Panc1 (cell line): ENCODE data around the gene CASR. TPM values are rescaled to one million over a fixed set of nuclear protein-coding genes. Genes with fewer than 3 reads are reported as not detected.

Experiments
- ATAC-seq: fragments of 200-7000 bp; cut with Tn5 transposase; 2 replicates; pipeline ENCODE4 v1.9.1; 2020; ENCODE audit warnings: mild to moderate bottlenecking, moderate library complexity
- BruUV-seq: library from RNA; stranded (reverse); fragments of 400-500 nt; replicated peaks from 2 replicates; lab custom pipeline; 2021; lab: Mats Ljungman, UMichigan
- CTCF ChIA-PET: fragments of 300-600 bp; sonication (Branson Sonifier 250); formaldehyde crosslinking; loops from one replicate; lab custom pipeline; 2022; ENCODE audit warnings: antibody characterized with exemption; lab: Charles Lee
- POLR2A ChIA-PET: fragments of 300-600 bp; sonication (Branson Sonifier 250); formaldehyde crosslinking; loops from one replicate; lab custom pipeline; 2022; ENCODE audit warnings: antibody characterized with exemption; lab: Charles Lee
- DNase-seq: peaks from one replicate; pipeline ENCODE4 v3.0.0-alpha.2; 2010; ENCODE audit warnings: low read depth, low spot score
- H3K27ac ChIP-seq: 2 replicates; pipeline ENCODE4 v1.5.1; 2011; ENCODE audit warnings: mild to moderate bottlenecking, low read length, inconsistent platforms
- H3K27me3 ChIP-seq: fragments of 200-500 bp; sonication (Bioruptor generic); 2 replicates; pipeline ENCODE4 v1.6.0; 2014; ENCODE audit warnings: low read length, inconsistent platforms; ENCODE audit not compliant: control insufficient read depth, insufficient read depth
- H3K36me3 ChIP-seq: fragments of 200-500 bp; sonication (Bioruptor generic); 2 replicates; pipeline ENCODE4 v1.5.1; 2014; ENCODE audit warnings: inconsistent platforms, mild to moderate bottlenecking, low read length, moderate library complexity; ENCODE audit not compliant: control insufficient read depth, insufficient read depth
- H3K4me1 ChIP-seq: 2 replicates; pipeline ENCODE4 v1.5.1; 2011; ENCODE audit warnings: inconsistent platforms, mild to moderate bottlenecking, low read length, moderate library complexity; ENCODE audit not compliant: control insufficient read depth, insufficient read depth
- H3K4me3 ChIP-seq, 2 experiments: 2 replicates each; pipeline ENCODE4 v1.5.1; 2011 to 2012; ENCODE audit warnings: low read depth in 2 of 2, low read length in 2 of 2, mild to moderate bottlenecking in 2 of 2, inconsistent platforms in 1 of 2, moderate library complexity in 1 of 2
- H3K9me3 ChIP-seq: fragments of 200-500 bp; sonication (Bioruptor generic); 2 replicates; pipeline ENCODE4 v1.5.1; 2014; ENCODE audit warnings: low read depth, mild to moderate bottlenecking, inconsistent platforms, low read length, moderate library complexity; ENCODE audit not compliant: control insufficient read depth, insufficient read depth
- CTCF ChIP-seq: fragments of 450-650 bp; IDR thresholded peaks from 2 replicates; pipeline ENCODE4 v1.5.1; 2017; ENCODE audit warnings: mild to moderate bottlenecking
- POLR2AphosphoS5 ChIP-seq: IDR thresholded peaks from 2 replicates; pipeline ENCODE4 v1.6.1; 2012; ENCODE audit warnings: mild to moderate bottlenecking, low read depth, low read length, moderate library complexity
- REST ChIP-seq, 2 experiments: IDR thresholded peaks; 2 replicates each; pipeline ENCODE4 v1.6.1; 2011 to 2012; ENCODE audit warnings: low read depth in 2 of 2, control low read depth in 1 of 2, low read length in 1 of 2, mild to moderate bottlenecking in 1 of 2, moderate library complexity in 1 of 2; ENCODE audit not compliant: insufficient read depth in 1 of 2
- SIN3A ChIP-seq: IDR thresholded peaks from 2 replicates; pipeline ENCODE4 v1.6.1; 2012; ENCODE audit warnings: low read depth, mild to moderate bottlenecking, low read length, moderate library complexity, borderline replicate concordance; ENCODE audit not compliant: insufficient read depth
- TCF7L2 ChIP-seq: IDR thresholded peaks from 2 replicates; pipeline ENCODE4 v1.6.1; 2011; ENCODE audit warnings: mild to moderate bottlenecking, low read depth, low read length, inconsistent platforms
- in situ Hi-C: cut with HindIII; loops from 2 replicates; pipeline ENCODE4 v1.10.0; 2016; ENCODE audit warnings: low sequenced_read_pairs, low pct_unique_long_range_greater_than_20kb
- intact Hi-C: fragments of 100-400 bp; cut with micrococcal nuclease; formaldehyde crosslinking; loops from one replicate; pipeline ENCODE4 v1.10.0; 2022; ENCODE audit not compliant: unreplicated experiment
- total RNA-seq: library from RNA; stranded (reverse); gene quantifications from one replicate; pipeline ENCODE4 v1.2.1, GENCODE V29; 2021; ENCODE audit not compliant: unreplicated experiment

CASR gene
- total RNA-seq, 1 experiment from 2014 or later = not detected

- intact Hi-C loops (loop anchor here (10.0 kb wide), 1 partner anchor 753 kb away; the partner anchor contains the start of gene POLQ), in situ Hi-C loops (no loop called here)
These were observed 114.8 kb downstream of the CASR start for GRCh38 chr3:122298239-122298638.

GRCh38 chr3:122299215-122299614 is 115.7 kb downstream of the CASR start:
- Histone ChIP-seq H3K4me3 (no peak overlapping the region), H3K27me3 (no peaks in the 10 kb centered on the region), H3K36me3 (no peaks in the 10 kb centered on the region), H3K4me1 (no peaks in the 10 kb centered on the region), H3K27ac (no peak overlapping the region), H3K9me3 (no peaks in the 10 kb centered on the region)
- DNase-seq = no peak
- in situ Hi-C loops = no loop called here
- CTCF ChIA-PET = no interaction called here
- POLR2A ChIA-PET = no interaction called here
- intact Hi-C loops = loop anchor here (10.0 kb wide), 1 partner anchor 754 kb away; the partner anchor contains the start of gene POLQ
- TF ChIP-seq SIN3A = no peak
- no peak for TF ChIP-seq POLR2AphosphoS5
- no peak for TF ChIP-seq CTCF
- TF ChIP-seq REST (IDR thresholded peaks at IDR 0.05; ENCODE audit: insufficient read depth in 1 of 2, low read depth in 2 of 2, low read length in 1 of 2) = no peak
- no peak for TF ChIP-seq TCF7L2
- BruUV-seq = no TSS peak
- ATAC-seq = no peak

More at GRCh38 chr3:122298239-122298638, 114.8 kb downstream of the CASR start:
- no peaks in the 10 kb centered on the region for H3K4me1 ChIP-seq
- ATAC-seq = no peak
- H3K27ac ChIP-seq = no peak overlapping the region
- peaks cover 2% of the 10 kb centered on the region; the same call in 1 of the 2 replicates for H3K27me3 ChIP-seq
- POLR2A ChIA-PET = no interaction called here
- DNase-seq = no peak
- no peak overlapping the region for H3K4me3 ChIP-seq
- CTCF ChIA-PET = no interaction called here
- no TSS peak for BruUV-seq
- no peak for TF ChIP-seq CTCF
- TF ChIP-seq REST (IDR thresholded peaks at IDR 0.05; ENCODE audit: insufficient read depth in 1 of 2, low read depth in 2 of 2, low read length in 1 of 2) = no peak
- no peak for TF ChIP-seq SIN3A
- TF ChIP-seq TCF7L2 = no peak
- no peak for TF ChIP-seq POLR2AphosphoS5
- H3K36me3 ChIP-seq = no peaks in the 10 kb centered on the region
- H3K9me3 ChIP-seq = no peaks in the 10 kb centered on the region
